22Rv1 (cell line): ENCODE results near the gene NUTF2.

Source experiments
- CTCF ChIP-seq: fragments of 450-650 bp; IDR thresholded peaks from 2 replicates; pipeline ENCODE4 v1.5.1; 2017; ENCODE audit warnings: mild to moderate bottlenecking
- ZFX ChIP-seq: fragments of 450-650 bp; IDR thresholded peaks from 2 replicates; pipeline ENCODE4 v1.6.1; 2017; ENCODE audit warnings: antibody characterized with exemption, borderline replicate concordance

- TF ChIP-seq CTCF, result no peak
- no peak for TF ChIP-seq ZFX
These were observed 70.6 kb downstream of the NUTF2 start for GRCh38 chr16:67917140-67917851.
